RWPE2 (cell line): ENCODE data around the gene WDR77.

ENCODE experiments used
- ATAC-seq: fragments of 200-7000 bp; cut with Tn5 transposase; 3 replicates; pipeline ENCODE4 v1.9.1; 2021; ENCODE audit warnings: low read depth
- DNase-seq: peaks from one replicate; pipeline ENCODE4 v3.0.0-alpha.2; 2020; ENCODE audit warnings: low spot score
- H3K27ac ChIP-seq: fragments of 450-650 bp; 2 replicates; pipeline ENCODE4 v1.5.1; 2017; ENCODE audit warnings: mild to moderate bottlenecking; ENCODE audit not compliant: poor library complexity, severe bottlenecking
- H3K27me3 ChIP-seq: fragments of 250-450 bp; sonication (Bioruptor Pico); 2 replicates; pipeline ENCODE4 v1.5.1; 2021; ENCODE audit warnings: mild to moderate bottlenecking, moderate library complexity; ENCODE audit not compliant: insufficient read depth, poor library complexity, severe bottlenecking
- H3K36me3 ChIP-seq: fragments of 250-450 bp; sonication (Bioruptor Pico); 2 replicates; pipeline ENCODE4 v1.5.1; 2020; ENCODE audit warnings: low read depth, mild to moderate bottlenecking, moderate library complexity
- H3K4me1 ChIP-seq: fragments of 250-450 bp; sonication (Bioruptor Pico); 2 replicates; pipeline ENCODE4 v1.5.1; 2021; ENCODE audit warnings: mild to moderate bottlenecking, moderate library complexity; ENCODE audit not compliant: insufficient read depth, poor library complexity, severe bottlenecking
- H3K4me3 ChIP-seq: fragments of 250-450 bp; sonication (Bioruptor Pico); 2 replicates; pipeline ENCODE4 v1.5.1; 2021; ENCODE audit warnings: mild to moderate bottlenecking, moderate library complexity; ENCODE audit not compliant: severe bottlenecking
- H3K9me3 ChIP-seq: fragments of 250-450 bp; sonication (Bioruptor Pico); 2 replicates; pipeline ENCODE4 v1.5.1; 2021; ENCODE audit warnings: mild to moderate bottlenecking, moderate library complexity; ENCODE audit not compliant: severe bottlenecking
- CTCF ChIP-seq: fragments of 450-650 bp; IDR thresholded peaks from one replicate; pipeline ENCODE4 v1.5.1; 2017; ENCODE audit warnings: mild to moderate bottlenecking, moderate library complexity; ENCODE audit not compliant: poor library complexity, severe bottlenecking

WDR77 gene

DNA sequence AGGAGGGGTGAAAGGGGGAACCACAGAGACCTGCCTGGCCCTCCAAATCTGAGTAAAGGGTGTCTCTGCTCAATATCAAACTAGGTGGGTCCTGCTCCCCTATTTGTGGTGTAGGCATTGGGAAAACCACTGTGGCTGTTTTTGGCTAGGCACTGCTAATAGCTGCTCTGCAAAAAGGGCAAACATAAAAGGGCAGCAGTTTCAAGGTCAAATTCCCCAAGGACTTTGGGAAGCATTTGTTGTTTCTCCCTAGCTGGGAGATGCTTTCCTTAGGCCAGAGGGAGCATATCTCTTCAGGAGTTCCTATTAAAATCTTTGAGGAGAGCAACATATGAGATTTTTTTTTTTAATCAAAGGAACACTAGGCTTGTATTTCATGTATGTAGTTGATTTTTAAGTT is 27.2 kb upstream of the WDR77 start:
- Histone ChIP-seq H3K36me3 (no peaks in the 10 kb centered on the region), H3K4me3 (no peak overlapping the region)
- DNase-seq = no peak

DNA sequence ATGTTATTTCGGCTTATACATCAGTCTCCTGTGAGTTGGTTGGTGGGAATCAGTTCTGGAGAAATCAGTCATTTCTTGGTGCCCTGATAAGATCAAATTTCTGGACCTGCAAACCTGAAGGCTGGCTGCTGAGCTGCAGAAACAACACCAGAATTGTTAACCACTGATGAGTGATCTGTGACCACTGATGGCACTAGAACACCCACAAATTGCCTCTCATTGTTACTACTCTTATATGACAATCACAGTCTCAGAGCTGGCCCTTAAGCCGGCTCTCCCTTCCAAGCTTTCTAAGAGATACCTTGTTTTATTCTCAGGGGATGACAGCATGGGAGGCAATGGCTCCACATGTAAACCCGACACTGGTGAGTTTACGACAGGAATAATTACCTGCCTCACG is 26.6 kb upstream of the WDR77 start:
- no peak for TF ChIP-seq CTCF
- Histone ChIP-seq H3K4me1 (no peaks in the 10 kb centered on the region), H3K4me3 (no peak overlapping the region), H3K27me3 (no peaks in the 10 kb centered on the region), H3K36me3 (no peaks in the 10 kb centered on the region), H3K27ac (no peak overlapping the region), H3K9me3 (no peaks in the 10 kb centered on the region)
- ATAC-seq (no peak), DNase-seq (no peak)

More for the DNA sequence above, 27.2 kb upstream of the WDR77 start:
- Histone ChIP-seq H3K4me1 (no peaks in the 10 kb centered on the region), H3K27ac (no peak overlapping the region), H3K9me3 (no peaks in the 10 kb centered on the region), H3K27me3 (no peaks in the 10 kb centered on the region)
- TF ChIP-seq CTCF = no peak
- ATAC-seq = no peak

GRCh38 chr1:111474521-111474920 is 25.5 kb upstream of the WDR77 start:
- DNase-seq (no peak), ATAC-seq (no peak)
- H3K27ac ChIP-seq = no peak overlapping the region
- H3K4me1 ChIP-seq = no peaks in the 10 kb centered on the region
- no peak for TF ChIP-seq CTCF
- H3K36me3 ChIP-seq = no peaks in the 10 kb centered on the region
- no peaks in the 10 kb centered on the region for H3K27me3 ChIP-seq
- H3K4me3 ChIP-seq = no peak overlapping the region
- H3K9me3 ChIP-seq = no peaks in the 10 kb centered on the region

DNA sequence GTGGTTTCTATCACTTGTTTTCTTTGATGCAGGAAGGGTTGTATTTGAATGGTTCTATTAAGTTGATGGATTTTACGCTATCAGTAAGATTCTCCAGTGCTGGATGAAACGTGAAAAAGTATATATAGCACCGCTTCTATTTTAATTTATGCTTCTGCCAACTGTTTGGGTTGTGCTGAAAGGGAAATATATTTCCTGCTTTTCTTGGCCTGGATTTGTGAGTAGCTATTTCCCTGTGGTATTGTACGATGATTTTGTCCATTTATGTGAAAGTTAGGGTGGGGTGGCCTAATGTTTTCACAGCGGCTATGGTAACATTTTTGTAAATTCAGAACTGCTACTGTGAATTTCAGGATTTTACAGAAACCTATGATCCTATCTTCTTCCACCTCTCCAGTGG is 25.1 kb upstream of the WDR77 start:
- no peak for TF ChIP-seq CTCF
- Histone ChIP-seq H3K4me1 (no peaks in the 10 kb centered on the region), H3K4me3 (no peak overlapping the region), H3K27me3 (no peaks in the 10 kb centered on the region), H3K36me3 (no peaks in the 10 kb centered on the region), H3K9me3 (no peaks in the 10 kb centered on the region), H3K27ac (no peak overlapping the region)
- DNase-seq (no peak), ATAC-seq (no peak)

DNA sequence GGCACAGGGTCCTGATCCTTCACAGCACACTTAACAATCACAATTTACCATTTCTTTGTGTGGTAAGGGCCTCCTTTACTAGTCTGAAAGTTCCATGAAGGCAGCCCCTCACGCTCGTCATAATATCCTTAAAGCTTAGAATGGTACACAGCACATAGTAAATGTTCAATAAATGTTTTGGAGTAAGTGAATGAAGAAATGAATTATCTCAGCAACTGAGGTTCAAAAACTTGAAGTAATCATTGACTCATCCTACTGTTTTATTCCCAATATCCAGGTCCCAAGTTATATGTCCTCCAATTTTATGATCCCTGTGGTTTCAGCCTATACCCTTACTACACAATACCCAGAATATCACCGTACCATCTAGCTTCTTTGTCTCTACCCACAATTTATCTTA is 22.5 kb upstream of the WDR77 start:
- no peak for TF ChIP-seq CTCF
- Histone ChIP-seq H3K4me3 (no peak overlapping the region), H3K27me3 (no peaks in the 10 kb centered on the region), H3K27ac (no peak overlapping the region), H3K9me3 (no peaks in the 10 kb centered on the region), H3K36me3 (no peaks in the 10 kb centered on the region), H3K4me1 (no peaks in the 10 kb centered on the region)
- DNase-seq (no peak), ATAC-seq (no peak)
